Heart left ventricle (tissue), 16 donors: ENCODE measurements around the gene LCT. TPM values are rescaled to one million over a fixed set of nuclear protein-coding genes. Genes with fewer than 3 reads are reported as not detected.

Source experiments
- ATAC-seq, 4 donors: fragments of 200-7000 bp; cut with Tn5 transposase; one replicate each; pipeline ENCODE4 v1.9.1; 2020 to 2022; ENCODE audit warnings: moderate library complexity in 4 of 4, mild to moderate bottlenecking in 3 of 4, moderate number of reproducible peaks in 1 of 4
- DNase-seq, 5 donors: peaks; one replicate each; pipeline ENCODE4 v3.0.0-alpha.2; 2020
- H3K27ac ChIP-seq, 12 donors: fragments of 200-600 bp; sonication (generic) in 4 of 12; one replicate each; pipeline versions ENCODE4 v1.5.0 to v1.8.0; 2016 to 2022; ENCODE audit warnings: mild to moderate bottlenecking in 2 of 12
- H3K27me3 ChIP-seq, 9 donors: fragments of 200-600 bp; sonication (generic) in 2 of 9; one replicate each; pipeline versions ENCODE4 v1.5.1 to v1.8.0; 2016 to 2022; ENCODE audit warnings: mild to moderate bottlenecking in 3 of 9
- H3K36me3 ChIP-seq, 9 donors: fragments of 200-600 bp; sonication (generic) in 2 of 9; one replicate each; pipeline versions ENCODE4 v1.5.0 to v1.8.0; 2018 to 2022; ENCODE audit warnings: mild to moderate bottlenecking in 2 of 9
- H3K4me1 ChIP-seq, 12 donors: fragments of 200-600 bp; sonication (generic) in 4 of 12; one replicate each; pipeline versions ENCODE4 v1.5.0 to v1.8.0; 2016 to 2022; ENCODE audit warnings: mild to moderate bottlenecking in 3 of 12
- H3K4me3 ChIP-seq, 12 donors: fragments of 200-600 bp; sonication (generic) in 4 of 12; one replicate each; pipeline versions ENCODE4 v1.5.0 to v1.8.0; 2017 to 2022; ENCODE audit warnings: mild to moderate bottlenecking in 9 of 12, moderate library complexity in 4 of 12
- H3K9me3 ChIP-seq, 12 donors: fragments of 200-600 bp; sonication (generic) in 4 of 12; one replicate each; pipeline versions ENCODE4 v1.5.0 to v1.8.0; 2016 to 2022; ENCODE audit warnings: mild to moderate bottlenecking in 1 of 12
- POLR2A ChIP-seq, 2 donors: fragments of 450-650 bp; IDR thresholded peaks; one replicate each; pipeline ENCODE4 v1.6.1; 2017; ENCODE audit warnings: antibody characterized with exemption in 2 of 2, mild to moderate bottlenecking in 2 of 2, moderate library complexity in 2 of 2
- WGBS, 4 donors: extraction: QIAGEN DNeasy Blood & Tissue Kit in 2 of 4; methylation state at CpG; one replicate each; pipeline versions ENCODE4 v1.1.5 to v1.1.7; 2013 to 2018; 5-methylcytosine and 5-hydroxymethylcytosine counted together
- intact Hi-C, 10 donors: fragments of 100-400 bp; cut with DNase I; formaldehyde crosslinking; loops; one replicate each; pipeline versions ENCODE4 v1.11.1 to v1.14.2; 2022
- polyA plus RNA-seq, 2 donors: library from polyadenylated mRNA; stranded (reverse); fragments of 200-250 nt; gene quantifications; one replicate each; pipeline ENCODE4 v1.2.3, GENCODE V29; 2013
- total RNA-seq, 9 donors: library from RNA; depleted of rRNA in 2 of 9; stranded (reverse); fragments of >200 nt in 2 of 9; fragmentation: NEBNext Ultra II Directional in 3 of 9; extraction: Animal tissue kit (Norgen Biotek cat#: 25700) in 3 of 9; gene quantifications; one replicate each; pipeline versions ENCODE4 v1.1.0 to v1.2.4, GENCODE V29; 2016 to 2023
- TF ChIP-seq, protein P1 (sequence below), 12 donors: fragments of 200-600 bp; sonication (generic) in 4 of 12; IDR thresholded peaks; one replicate each; pipeline versions ENCODE4 v1.5.0 to v1.8.0; 2018 to 2022; ENCODE audit warnings: antibody characterized with exemption in 12 of 12, mild to moderate bottlenecking in 5 of 12
- donor health status: ischemic (EF 13 %, LVEDD 7.1; RV severe dilation, severe dysfunction).
- donor health status: healthy with polysubstance abuse.
- donor health status: DM: no; HTN: yes; CAD: no.
- donor health status: DM: no; HTN: no; CAD: no.
- donor health status: ischemic (EF 25% LVEDD 6.9; RV normal size, moderate dysfunction).
- donor health status: ischemic (EF 25% LVEDD 5.7; RV mildly dilated, moderate dysfunction).
- donor health status: healthy.
- donor health status: DM: yes; HTN: yes; CAD: no.
- donor health status: ischemic (EF 35%, LVEDD 5.7; RV mildly dilated, moderate dysfunction).
- donor health status: nonischemic (EF 11% LVEDD 7.7; RV severe dilation, severe dysfunction).
- donor health status: DM: yes; HTN: yes; CAD: no.
- donor health status: PGD.
- donor health status: ischemic (EF 29% LVEDD 5.4; RV normal size, mild dysfunction).
- donor health status: nonischemic (EF 23%, LVEDD 6.1; RV moderate dilation, normal function).

Gene LCT
- total and polyA plus RNA-seq, 11 donors: 0.06 TPM; not detected in 10

GRCh38 chr2:135831180-135831812, 5.7 kb downstream of the LCT start:
- Histone ChIP-seq H3K27ac (no peak overlapping the region), H3K4me3 (no peak overlapping the region), H3K9me3 (no peaks in the 10 kb centered on the region), H3K27me3 (peaks cover 0 to 4% (median 0%) of the 10 kb centered on the region in 9 donors), H3K36me3 (no peaks in the 10 kb centered on the region), H3K4me1 (no peaks in the 10 kb centered on the region)
- intact Hi-C loops: no loop called here
- ATAC-seq (no peak), DNase-seq (no peak)
- WGBS, 4 donors: 69 to 78% (median 75%) methylated on average over 14 of the region's 14 CpGs
- TF ChIP-seq, protein P1, sequence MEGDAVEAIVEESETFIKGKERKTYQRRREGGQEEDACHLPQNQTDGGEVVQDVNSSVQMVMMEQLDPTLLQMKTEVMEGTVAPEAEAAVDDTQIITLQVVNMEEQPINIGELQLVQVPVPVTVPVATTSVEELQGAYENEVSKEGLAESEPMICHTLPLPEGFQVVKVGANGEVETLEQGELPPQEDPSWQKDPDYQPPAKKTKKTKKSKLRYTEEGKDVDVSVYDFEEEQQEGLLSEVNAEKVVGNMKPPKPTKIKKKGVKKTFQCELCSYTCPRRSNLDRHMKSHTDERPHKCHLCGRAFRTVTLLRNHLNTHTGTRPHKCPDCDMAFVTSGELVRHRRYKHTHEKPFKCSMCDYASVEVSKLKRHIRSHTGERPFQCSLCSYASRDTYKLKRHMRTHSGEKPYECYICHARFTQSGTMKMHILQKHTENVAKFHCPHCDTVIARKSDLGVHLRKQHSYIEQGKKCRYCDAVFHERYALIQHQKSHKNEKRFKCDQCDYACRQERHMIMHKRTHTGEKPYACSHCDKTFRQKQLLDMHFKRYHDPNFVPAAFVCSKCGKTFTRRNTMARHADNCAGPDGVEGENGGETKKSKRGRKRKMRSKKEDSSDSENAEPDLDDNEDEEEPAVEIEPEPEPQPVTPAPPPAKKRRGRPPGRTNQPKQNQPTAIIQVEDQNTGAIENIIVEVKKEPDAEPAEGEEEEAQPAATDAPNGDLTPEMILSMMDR (IDR thresholded peaks at IDR 0.05): no peak
- no peak for TF ChIP-seq POLR2A (IDR thresholded peaks at IDR 0.05)

- 84 to 86% (median 85%) methylated on average over 13 of the region's 13 CpGs for WGBS, 4 donors
- Histone ChIP-seq H3K27ac (no peak overlapping the region), H3K27me3 (peaks cover 0 to 4% (median 0%) of the 10 kb centered on the region in 9 donors), H3K4me3 (no peak overlapping the region), H3K9me3 (no peaks in the 10 kb centered on the region), H3K4me1 (peaks cover 0 to 5% (median 0%) of the 10 kb centered on the region in 12 donors), H3K36me3 (no peaks in the 10 kb centered on the region)
- no peak for TF ChIP-seq POLR2A (IDR thresholded peaks at IDR 0.05)
- TF ChIP-seq, protein P1 (IDR thresholded peaks at IDR 0.05): no peak
- ATAC-seq (no peak), DNase-seq (no peak)
- intact Hi-C loops: no loop called here
Measured at GRCh38 chr2:135829378-135830135, 7.4 kb downstream of the LCT start.

- H3K4me1 ChIP-seq: peaks cover 0 to 5% (median 0%) of the 10 kb centered on the region in 12 donors
- 93 to 96% (median 94%) methylated on average over 6 of the region's 6 CpGs for WGBS, 4 donors
Measured at GRCh38 chr2:135826544-135826943, 10.4 kb downstream of the LCT start.

More at GRCh38 chr2:135826544-135826943, 10.4 kb downstream of the LCT start:
- no peak overlapping the region for H3K4me3 ChIP-seq
- DNase-seq: no peak
- peaks cover 0 to 4% (median 0%) of the 10 kb centered on the region in 9 donors for H3K27me3 ChIP-seq
- peaks cover 0 to 11% (median 3%) of the 10 kb centered on the region in 12 donors for H3K9me3 ChIP-seq
- no peak for TF ChIP-seq POLR2A (IDR thresholded peaks at IDR 0.05)
- TF ChIP-seq, protein P1 (IDR thresholded peaks at IDR 0.05): no peak
- ATAC-seq: no peak
- H3K36me3 ChIP-seq: no peaks in the 10 kb centered on the region
- no peak overlapping the region for H3K27ac ChIP-seq
- intact Hi-C loops: no loop called here
